IMR-90 (cell line): ENCODE measurements around the gene FNDC3B. TPM values are rescaled to one million over a fixed set of nuclear protein-coding genes. Genes with fewer than 3 reads are reported as not detected.

Experiments
- ATAC-seq: fragments of 200-7000 bp; cut with Tn5 transposase; 2 replicates; pipeline ENCODE4 v1.9.1; 2020; ENCODE audit warnings: low read depth, mild to moderate bottlenecking, moderate library complexity
- BruUV-seq: library from RNA; stranded (reverse); fragments of 400-500 nt; replicated peaks from 2 replicates; lab custom pipeline; 2021; lab: Mats Ljungman, UMichigan
- CTCF ChIA-PET: fragments of 300-600 bp; formaldehyde crosslinking; extraction: SDS; loops from one replicate; lab custom pipeline; 2021; ENCODE audit warnings: antibody characterized with exemption; lab: Yijun Ruan, JAX
- POLR2A ChIA-PET: fragments of 300-600 bp; sonication (Branson Sonifier 250); formaldehyde crosslinking; loops from one replicate; lab custom pipeline; 2022; ENCODE audit warnings: antibody characterized with exemption; ENCODE audit not compliant: unreplicated experiment; lab: Charles Lee
- DNase-seq: peaks from one replicate; pipeline ENCODE4 v3.0.0; 2013
- H2AFZ ChIP-seq: replicated peaks from 2 replicates; pipeline ENCODE3; 2013; ENCODE audit warnings: low read length, mild to moderate bottlenecking; ENCODE audit not compliant: poor library complexity
- H2AK5ac ChIP-seq: 2 replicates; pipeline ENCODE4 v1.6.1; 2013; ENCODE audit warnings: low read depth, low read length, inconsistent platforms
- H2AK9ac ChIP-seq: replicated peaks from 2 replicates; pipeline ENCODE3; 2013; ENCODE audit warnings: mild to moderate bottlenecking, low read depth, low read length, moderate library complexity; ENCODE audit not compliant: poor library complexity
- H2BK120ac ChIP-seq: 2 replicates; pipeline ENCODE4 v1.6.1; 2013; ENCODE audit warnings: low read depth, low read length, inconsistent platforms
- H2BK15ac ChIP-seq: 3 replicates; pipeline ENCODE4 v1.6.1; 2013; ENCODE audit warnings: low read depth, low read length, inconsistent platforms
- H2BK20ac ChIP-seq: 2 replicates; pipeline ENCODE4 v1.6.1; 2013; ENCODE audit warnings: low read depth, mild to moderate bottlenecking, inconsistent platforms, low read length, moderate library complexity
- H2BK5ac ChIP-seq: 2 replicates; pipeline ENCODE4 v1.6.1; 2013; ENCODE audit warnings: mild to moderate bottlenecking, low read depth, low read length, inconsistent platforms; ENCODE audit not compliant: poor library complexity, severe bottlenecking
- H3K14ac ChIP-seq: replicated peaks from 2 replicates; pipeline ENCODE4 v1.6.1; 2013; ENCODE audit warnings: low read depth, low read length, inconsistent platforms
- H3K18ac ChIP-seq: 2 replicates; pipeline ENCODE4 v1.6.1; 2013; ENCODE audit warnings: low read depth, low read length, control low read depth
- H3K23ac ChIP-seq: 2 replicates; pipeline ENCODE4 v1.6.1; 2013; ENCODE audit warnings: low read depth, low read length, inconsistent platforms
- H3K27ac ChIP-seq: 2 replicates; pipeline ENCODE4 v1.5.1; 2013; ENCODE audit warnings: mild to moderate bottlenecking, control low read depth, low read length; ENCODE audit not compliant: insufficient read depth
- H3K27me3 ChIP-seq: 2 replicates; pipeline ENCODE4 v1.6.1; 2013; ENCODE audit warnings: low read length; ENCODE audit not compliant: control insufficient read depth, insufficient read depth
- H3K36me3 ChIP-seq: 2 replicates; pipeline ENCODE4 v1.6.1; 2013; ENCODE audit warnings: low read length, mixed read lengths; ENCODE audit not compliant: control insufficient read depth, insufficient read depth
- H3K4ac ChIP-seq: 2 replicates; pipeline ENCODE4 v1.6.1; 2013; ENCODE audit warnings: low read depth, low read length, inconsistent platforms
- H3K4me1 ChIP-seq: 2 replicates; pipeline ENCODE4 v1.6.1; 2013; ENCODE audit warnings: low read length, mixed read lengths; ENCODE audit not compliant: control insufficient read depth, insufficient read depth
- H3K4me2 ChIP-seq: 2 replicates; pipeline ENCODE4 v1.6.1; 2013; ENCODE audit warnings: low read depth, mild to moderate bottlenecking, control low read depth, low read length, moderate library complexity
- H3K4me3 ChIP-seq: 2 replicates; pipeline ENCODE4 v1.5.1; 2013; ENCODE audit warnings: low read depth, mild to moderate bottlenecking, control low read depth, low read length, moderate library complexity; ENCODE audit not compliant: insufficient read depth
- H3K56ac ChIP-seq: 2 replicates; pipeline ENCODE4 v1.6.1; 2013; ENCODE audit warnings: low read length, inconsistent platforms; ENCODE audit not compliant: insufficient read depth; ENCODE audit errors: extremely low read depth
- H3K79me1 ChIP-seq, 2 experiments: 2 replicates each; pipeline ENCODE4 v1.6.1; 2013; ENCODE audit warnings: low read length in 2 of 2, inconsistent platforms in 1 of 2, low read depth in 1 of 2
- H3K9ac ChIP-seq: 2 replicates; pipeline ENCODE4 v1.6.1; 2013; ENCODE audit warnings: low read depth, low read length, control low read depth
- H3K9me1 ChIP-seq: 2 replicates; pipeline ENCODE4 v1.6.1; 2013; ENCODE audit warnings: low read length, inconsistent platforms; ENCODE audit not compliant: insufficient read depth
- H3K9me3 ChIP-seq: 2 replicates; pipeline ENCODE4 v1.6.1; 2013; ENCODE audit warnings: low read length; ENCODE audit not compliant: control insufficient read depth, insufficient read depth
- H4K20me1 ChIP-seq: 2 replicates; pipeline ENCODE4 v1.6.1; 2013; ENCODE audit warnings: low read length, inconsistent platforms; ENCODE audit not compliant: insufficient read depth
- H4K5ac ChIP-seq: 2 replicates; pipeline ENCODE4 v1.6.1; 2013; ENCODE audit warnings: mild to moderate bottlenecking, low read depth, low read length, control low read depth
- H4K8ac ChIP-seq, 2 experiments: 2 replicates each; pipeline ENCODE4 v1.6.1; 2013; ENCODE audit warnings: low read depth in 2 of 2, low read length in 2 of 2, control low read depth in 1 of 2, inconsistent platforms in 1 of 2
- H4K91ac ChIP-seq: 2 replicates; pipeline ENCODE4 v1.6.1; 2013; ENCODE audit warnings: low read depth, low read length, inconsistent platforms; ENCODE audit not compliant: insufficient read depth
- CHD1 ChIP-seq: IDR thresholded peaks from 2 replicates; pipeline ENCODE4 v1.6.1; 2012; ENCODE audit warnings: low read depth, low read length, improper control_type of control experiment
- CTCF ChIP-seq: conservative IDR thresholded peaks from 2 replicates; pipeline ENCODE4 v1.5.1; 2012; ENCODE audit warnings: mild to moderate bottlenecking, low read depth, low read length, improper control_type of control experiment
- MXI1 ChIP-seq: IDR thresholded peaks from 2 replicates; pipeline ENCODE4 v1.6.1; 2012; ENCODE audit warnings: low read depth, mild to moderate bottlenecking, low read length, moderate library complexity, borderline replicate concordance
- POLR2A ChIP-seq: IDR thresholded peaks from 2 replicates; pipeline ENCODE4 v1.6.1; 2012; ENCODE audit warnings: mild to moderate bottlenecking, low read depth, low read length
- RAD21 ChIP-seq: IDR thresholded peaks from 2 replicates; pipeline ENCODE4 v1.6.1; 2012; ENCODE audit warnings: low read length, improper control_type of control experiment
- RCOR1 ChIP-seq: IDR thresholded peaks from 2 replicates; pipeline ENCODE4 v1.6.1; 2012; ENCODE audit warnings: mild to moderate bottlenecking, low read length, improper control_type of control experiment; ENCODE audit not compliant: insufficient replicate concordance
- RFX5 ChIP-seq: IDR thresholded peaks from 2 replicates; pipeline ENCODE4 v1.8.0; 2012; ENCODE audit warnings: low read depth, mild to moderate bottlenecking, low read length, moderate library complexity
- SMC3 ChIP-seq: fragments of 150-350 bp; IDR thresholded peaks from 2 replicates; pipeline ENCODE4 v1.6.1; 2016; ENCODE audit warnings: low read depth, mild to moderate bottlenecking, antibody characterized with exemption, low read length, moderate library complexity
- WGBS, 2 experiments: methylation state at CpG; one replicate each; pipeline versions ENCODE4 v1.1.5 to v1.1.7; 2013; ENCODE audit warnings: missing lambda C conversion rate in 2 of 2; ENCODE audit not compliant: insufficient read length in 1 of 2; ENCODE audit errors: extremely low coverage in 2 of 2; 5-methylcytosine and 5-hydroxymethylcytosine counted together
- dilution Hi-C: fragments of 300-500 bp; cut with HindIII; formaldehyde crosslinking; loops from one replicate; pipeline ENCODE4 v1.14.3; 2018; ENCODE audit warnings: low sequenced_read_pairs; ENCODE audit not compliant: unreplicated experiment
- in situ Hi-C: fragments of 300-500 bp; cut with MboI; formaldehyde crosslinking; loops from 3 replicates; pipeline ENCODE4 v1.14.3; 2019; ENCODE audit warnings: low sequenced_read_pairs, inconsistent platforms, mixed read lengths
- intact Hi-C: fragments of 100-400 bp; cut with micrococcal nuclease; formaldehyde crosslinking; loops from 2 replicates; pipeline ENCODE4 v1.10.0; 2022
- polyA plus RNA-seq, 3 experiments: library from polyadenylated mRNA; depleted of rRNA; stranded (reverse); fragments of >200 nt; gene quantifications; 2 replicates each; pipeline ENCODE4 v1.2.3, GENCODE V29; 2012; ENCODE audit warnings: low replicate concordance in 1 of 3
- total RNA-seq: library from RNA; depleted of rRNA; stranded (reverse); fragments of >200 nt; gene quantifications from 2 replicates; pipeline ENCODE4 v1.2.3, GENCODE V29; 2012

The FNDC3B gene
- total and polyA plus RNA-seq, 2 of the 4 experiments (the other 2 are of a cell fraction): 23.9 to 150 TPM

- no TSS peak for BruUV-seq
- Histone ChIP-seq H3K23ac (no peak overlapping the region), H2BK120ac (no peak overlapping the region), H3K27me3 (no peaks in the 10 kb centered on the region), H3K4me1 (no peaks in the 10 kb centered on the region), H2BK5ac (no peak overlapping the region), H3K27ac (no peak overlapping the region), H2BK20ac (no peak overlapping the region), H3K18ac (no peak overlapping the region), H3K4me2 (no peak overlapping the region), H3K36me3 (peaks cover 38% of the 10 kb centered on the region), H3K4ac (no peak overlapping the region), H3K9ac (no peak overlapping the region), H4K5ac (no peak overlapping the region), H2AK5ac (no peak overlapping the region), H4K91ac (no peak overlapping the region), H3K4me3 (no peak overlapping the region), H2AFZ (no peak overlapping the region), H3K14ac (no peak overlapping the region), H4K20me1 (peaks cover 10% of the 10 kb centered on the region; the same call in 1 of the 2 replicates), H3K9me3 (no peaks in the 10 kb centered on the region), H4K8ac (no peak overlapping the region), H3K9me1 (peaks cover 4% of the 10 kb centered on the region), H3K56ac (no peak overlapping the region), H2AK9ac (no peak overlapping the region), H2BK15ac (no peak overlapping the region), H3K79me1 (peaks cover 22 to 48% of the 10 kb centered on the region in 2 experiments)
- CTCF ChIA-PET: interaction anchor here (0.6 to 1.9 kb wide), 11 partner anchors 9 to 599 kb away, joined by 3 to 11 read pairs (median 4); no protein-coding TSS in a partner anchor
- DNase-seq: peak; percentile 61
- no CpG with 5 or more reads among the region's 2 CpGs for WGBS, 2 experiments
- peak; percentile 95 for ATAC-seq
- POLR2A ChIA-PET: interaction anchor here (0.6 kb wide), 1 partner anchor 280 kb away, joined by 22 read pairs; no protein-coding TSS in a partner anchor
- in situ Hi-C loops (loop anchor here (25.0 kb wide), 1 partner anchor 695 kb away; no protein-coding TSS in a partner anchor), dilution Hi-C loops (no loop called here), intact Hi-C loops (loop anchor here (1.0 kb wide), 1 partner anchor 334 kb away; no protein-coding TSS in a partner anchor)
- TF ChIP-seq RAD21: peak; percentile 66
- no peak for TF ChIP-seq POLR2A
- no peak for TF ChIP-seq MXI1
- TF ChIP-seq SMC3: peak; percentile 65
- TF ChIP-seq CTCF: peak; percentile 80
- no peak for TF ChIP-seq CHD1
- TF ChIP-seq RFX5: no peak
- no peak for TF ChIP-seq RCOR1
Measured at GRCh38 chr3:172332256-172333041, 293.1 kb downstream of the FNDC3B start.
